ENCODE results near the gene RGS16.

The RGS16 gene

DNA sequence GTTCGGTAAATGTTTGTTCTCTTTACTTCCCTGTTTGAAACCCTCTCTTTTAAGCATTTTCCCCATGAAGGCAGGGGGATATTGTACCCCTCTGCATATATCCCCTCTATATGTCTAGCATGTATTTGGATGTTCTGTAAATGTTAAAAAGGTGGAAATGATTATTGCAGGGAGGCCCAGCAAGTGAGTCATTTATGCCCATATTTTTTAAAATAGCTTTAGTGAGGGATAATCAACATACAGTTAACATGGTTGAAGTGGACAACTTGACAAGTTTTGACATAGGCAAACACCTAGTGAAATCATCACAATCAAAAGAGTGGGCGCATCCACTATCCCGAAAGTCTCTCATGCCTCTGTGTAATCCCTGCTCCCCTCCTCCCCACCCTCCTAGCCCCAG is 20.8 kb upstream of the RGS16 start:
- TF ChIP-seq, protein P1, sequence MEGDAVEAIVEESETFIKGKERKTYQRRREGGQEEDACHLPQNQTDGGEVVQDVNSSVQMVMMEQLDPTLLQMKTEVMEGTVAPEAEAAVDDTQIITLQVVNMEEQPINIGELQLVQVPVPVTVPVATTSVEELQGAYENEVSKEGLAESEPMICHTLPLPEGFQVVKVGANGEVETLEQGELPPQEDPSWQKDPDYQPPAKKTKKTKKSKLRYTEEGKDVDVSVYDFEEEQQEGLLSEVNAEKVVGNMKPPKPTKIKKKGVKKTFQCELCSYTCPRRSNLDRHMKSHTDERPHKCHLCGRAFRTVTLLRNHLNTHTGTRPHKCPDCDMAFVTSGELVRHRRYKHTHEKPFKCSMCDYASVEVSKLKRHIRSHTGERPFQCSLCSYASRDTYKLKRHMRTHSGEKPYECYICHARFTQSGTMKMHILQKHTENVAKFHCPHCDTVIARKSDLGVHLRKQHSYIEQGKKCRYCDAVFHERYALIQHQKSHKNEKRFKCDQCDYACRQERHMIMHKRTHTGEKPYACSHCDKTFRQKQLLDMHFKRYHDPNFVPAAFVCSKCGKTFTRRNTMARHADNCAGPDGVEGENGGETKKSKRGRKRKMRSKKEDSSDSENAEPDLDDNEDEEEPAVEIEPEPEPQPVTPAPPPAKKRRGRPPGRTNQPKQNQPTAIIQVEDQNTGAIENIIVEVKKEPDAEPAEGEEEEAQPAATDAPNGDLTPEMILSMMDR (IDR thresholded peaks at IDR 0.05; ENCODE audit: extremely low read depth, missing control alignments) = no peak
- DNase-seq (ENCODE audit: low spot score) = no peak

DNA sequence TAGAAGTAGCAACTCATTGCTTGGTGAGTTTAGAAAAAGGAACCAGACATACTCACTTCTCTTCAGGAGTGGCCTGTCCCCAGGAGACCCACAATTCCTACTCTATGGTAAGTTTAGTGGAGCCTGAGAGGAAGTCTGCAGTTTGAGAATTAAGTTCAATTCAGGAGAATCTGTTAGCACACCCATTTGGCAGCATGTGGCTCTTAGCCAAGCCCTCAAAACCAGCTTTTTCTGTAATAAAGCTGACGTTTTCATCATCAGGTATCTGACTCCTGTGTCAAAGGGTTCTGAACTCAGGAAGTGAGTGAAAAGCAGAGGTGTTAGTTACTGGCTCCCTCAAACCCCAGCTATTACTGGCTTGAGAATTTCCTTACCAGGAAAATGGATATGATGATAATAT is 20.4 kb upstream of the RGS16 start:
- DNase-seq (ENCODE audit: low spot score) = no peak
- TF ChIP-seq, protein P1 (IDR thresholded peaks at IDR 0.05; ENCODE audit: extremely low read depth, missing control alignments) = no peak

DNA sequence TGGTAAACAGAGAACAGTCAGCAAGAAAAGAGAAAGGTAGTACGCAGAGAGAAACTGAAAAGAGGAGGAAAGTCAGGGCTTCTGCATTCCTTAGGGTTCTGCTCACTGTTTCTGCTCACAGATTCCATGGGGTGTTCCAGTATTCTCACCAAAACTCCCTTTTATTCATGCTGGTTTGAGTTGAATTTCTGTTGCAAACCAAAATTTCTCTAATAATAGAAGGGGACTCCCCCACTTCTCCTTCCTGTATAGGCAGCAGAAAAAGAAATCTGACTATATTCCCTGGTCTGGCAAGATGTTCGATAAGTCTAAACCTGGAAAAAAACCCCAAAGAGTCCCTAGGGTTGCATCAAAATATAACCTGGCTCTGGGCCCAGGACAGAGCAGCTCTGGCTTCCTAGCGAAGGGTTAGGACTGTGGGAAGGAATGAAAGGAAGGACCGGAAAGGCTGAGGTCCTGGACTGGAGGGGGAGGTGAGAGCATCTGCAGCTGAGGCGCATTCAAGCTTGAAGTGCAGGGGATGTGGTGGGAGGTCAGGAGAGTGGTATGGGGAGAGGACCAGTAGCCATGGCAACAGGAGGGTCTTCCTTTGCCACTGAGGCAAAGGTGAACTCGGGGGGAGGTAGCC is 18.8 kb upstream of the RGS16 start:
- TF ChIP-seq, protein P1 (IDR thresholded peaks at IDR 0.05; ENCODE audit: extremely low read depth, missing control alignments) = no peak
- DNase-seq (ENCODE audit: low spot score) = no peak

DNA sequence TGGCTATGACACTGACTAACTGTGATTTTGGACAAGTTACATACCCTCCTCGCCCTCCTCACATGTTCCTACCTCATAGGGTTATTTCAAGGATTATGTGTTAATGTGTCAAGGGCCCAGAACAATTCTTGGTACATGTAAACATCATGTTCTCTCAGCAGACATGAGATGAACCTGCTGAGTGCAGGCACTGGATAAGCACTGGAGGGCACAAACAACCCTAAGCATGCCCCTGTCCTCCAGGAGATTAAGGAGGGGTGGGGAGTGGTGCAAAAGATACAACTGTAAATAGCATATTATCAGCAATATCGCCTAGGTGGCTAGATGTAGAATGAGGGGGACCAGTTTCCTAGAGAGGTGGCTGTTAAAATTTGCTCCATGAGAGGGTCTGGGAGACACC is 17.7 kb upstream of the RGS16 start:
- no peak for DNase-seq (ENCODE audit: low spot score)
- TF ChIP-seq, protein P1 (IDR thresholded peaks at IDR 0.05; ENCODE audit: extremely low read depth, missing control alignments) = no peak

DNA sequence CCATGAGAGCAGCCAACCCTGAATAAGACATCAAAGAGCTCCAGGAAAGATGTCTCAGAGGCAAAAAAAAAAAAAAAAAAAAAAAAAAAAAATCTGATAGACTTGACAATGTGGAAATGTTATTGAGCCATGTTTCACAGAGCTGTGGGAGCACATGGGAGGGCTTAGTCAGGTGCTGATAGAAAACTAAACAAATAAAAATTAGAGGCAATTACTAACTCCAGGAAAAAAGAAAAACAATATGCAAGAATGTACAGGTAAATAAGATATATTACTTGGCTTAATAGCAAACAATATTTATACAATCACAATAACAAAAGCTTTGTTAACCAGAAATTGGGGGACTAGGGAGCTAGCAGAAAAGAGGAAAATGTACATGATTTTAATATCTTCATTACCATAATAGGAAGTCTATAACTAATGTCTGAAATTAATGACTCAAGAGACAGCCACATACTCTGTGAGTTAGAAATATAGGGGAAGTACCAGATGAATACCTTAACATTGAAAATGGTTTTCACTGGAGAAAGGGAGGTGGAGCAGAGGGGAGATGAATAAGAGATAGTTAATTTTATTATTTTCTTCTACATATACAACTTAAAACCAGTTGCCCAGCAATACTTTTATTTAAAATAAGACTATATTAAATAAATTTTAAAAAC is 16.9 kb upstream of the RGS16 start:
- TF ChIP-seq, protein P1 (IDR thresholded peaks at IDR 0.05; ENCODE audit: extremely low read depth, missing control alignments) = no peak
- DNase-seq (ENCODE audit: low spot score) = no peak

DNA sequence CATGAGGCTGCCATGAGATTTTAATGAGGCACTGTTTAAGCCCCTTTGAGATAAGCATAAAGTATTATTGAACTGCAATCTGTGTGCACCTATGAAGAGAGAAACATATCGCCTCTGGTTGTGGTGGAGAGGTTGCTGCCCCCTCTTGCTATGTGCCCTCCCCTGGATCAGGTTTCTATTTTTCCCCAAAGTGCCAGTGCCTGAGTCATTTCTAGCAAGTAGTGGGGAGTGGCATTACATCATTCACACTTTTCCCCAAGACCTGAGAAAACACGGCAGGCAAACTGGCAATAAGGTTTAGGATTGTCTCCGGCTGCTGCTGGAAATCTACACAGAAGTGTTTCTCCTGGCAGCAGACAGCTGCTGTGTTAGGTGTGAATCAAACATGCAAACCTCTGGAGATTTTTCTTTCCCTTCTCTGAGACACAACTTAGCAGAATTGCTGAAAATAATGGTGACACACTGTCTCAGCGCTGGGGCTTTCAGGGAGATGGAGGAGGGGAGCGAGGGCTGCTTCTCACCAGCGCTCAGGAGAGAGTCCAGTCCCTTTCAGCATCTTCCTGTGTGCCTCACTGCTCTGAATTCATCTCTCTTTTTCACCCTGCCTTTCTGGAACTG is 13.7 kb upstream of the RGS16 start:
- no peak for DNase-seq (ENCODE audit: low spot score)
- TF ChIP-seq, protein P1 (IDR thresholded peaks at IDR 0.05; ENCODE audit: extremely low read depth, missing control alignments) = no peak

DNA sequence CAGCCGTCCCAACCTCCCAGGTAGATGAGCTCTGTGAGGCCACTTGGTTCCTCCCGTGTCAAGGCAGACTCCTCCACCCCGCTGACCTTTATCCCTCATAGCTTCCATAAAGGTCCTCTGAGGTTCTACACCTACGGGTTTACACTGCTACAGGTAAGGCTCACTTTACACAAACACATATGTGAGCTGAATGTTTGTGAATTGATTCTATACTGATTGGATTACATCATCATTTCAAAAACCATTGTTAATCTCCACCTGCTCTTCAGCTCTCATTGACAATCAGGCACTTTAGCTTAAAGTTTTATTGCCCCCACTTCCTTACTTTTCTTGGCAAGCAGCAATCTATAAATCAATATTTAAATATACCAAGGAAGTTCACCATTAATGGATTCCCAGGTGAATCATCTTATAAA is 12.8 kb upstream of the RGS16 start:
- no peak for DNase-seq (ENCODE audit: low spot score)
- TF ChIP-seq, protein P1 (IDR thresholded peaks at IDR 0.05; ENCODE audit: extremely low read depth, missing control alignments) = no peak
